Effector memory CD4-positive, alpha-beta T cell (primary cell): ENCODE measurements around the gene DISC1.

Source experiments
- DNase-seq, 3 donors: peaks; one replicate each; pipeline ENCODE4 v3.0.0-alpha.2; 2020
- H3K27ac ChIP-seq: 2 replicates; pipeline ENCODE4 v1.7.0; 2013; ENCODE audit warnings: mild to moderate bottlenecking, low read length, moderate library complexity; ENCODE audit not compliant: insufficient read depth, poor library complexity, severe bottlenecking
- H3K27me3 ChIP-seq: replicated peaks from 2 replicates; pipeline ENCODE4 v1.7.0; 2013; ENCODE audit warnings: mild to moderate bottlenecking, low read length; ENCODE audit not compliant: insufficient read depth, control insufficient read depth, poor library complexity, severe bottlenecking
- H3K36me3 ChIP-seq: 2 replicates; pipeline ENCODE4 v1.7.0; 2013; ENCODE audit warnings: mild to moderate bottlenecking, low read length, moderate library complexity; ENCODE audit not compliant: control insufficient read depth, insufficient read depth
- H3K4me1 ChIP-seq: 2 replicates; pipeline ENCODE4 v1.7.0; 2013; ENCODE audit warnings: low read length, mild to moderate bottlenecking; ENCODE audit not compliant: control insufficient read depth, insufficient read depth, poor library complexity, severe bottlenecking
- H3K4me3 ChIP-seq: 2 replicates; pipeline ENCODE4 v1.7.0; 2013; ENCODE audit warnings: low read length, low read depth, mild to moderate bottlenecking; ENCODE audit not compliant: insufficient read depth, poor library complexity, severe bottlenecking
- H3K9me3 ChIP-seq: 2 replicates; pipeline ENCODE4 v1.7.0; 2013; ENCODE audit warnings: mild to moderate bottlenecking, low read length, moderate library complexity; ENCODE audit not compliant: control insufficient read depth

The DISC1 gene

GRCh38 chr1:232062967-232063366 is 436.4 kb downstream of the DISC1 start:
- no peaks in the 10 kb centered on the region for H3K4me1 ChIP-seq
- DNase-seq = no peak
- H3K4me3 ChIP-seq = no peak overlapping the region
- H3K9me3 ChIP-seq = no peaks in the 10 kb centered on the region
- H3K27ac ChIP-seq = no peak overlapping the region
- H3K27me3 ChIP-seq = no peaks in the 10 kb centered on the region
- no peaks in the 10 kb centered on the region for H3K36me3 ChIP-seq

GRCh38 chr1:232066521-232066920 is 439.9 kb downstream of the DISC1 start:
- Histone ChIP-seq H3K4me1 (no peaks in the 10 kb centered on the region), H3K27me3 (no peaks in the 10 kb centered on the region), H3K36me3 (no peaks in the 10 kb centered on the region), H3K4me3 (no peak overlapping the region), H3K27ac (no peak overlapping the region), H3K9me3 (no peaks in the 10 kb centered on the region)
- DNase-seq = no peak

- H3K9me3 ChIP-seq = no peaks in the 10 kb centered on the region
- no peaks in the 10 kb centered on the region for H3K27me3 ChIP-seq
- no peak overlapping the region for H3K4me3 ChIP-seq
- H3K36me3 ChIP-seq = no peaks in the 10 kb centered on the region
- H3K27ac ChIP-seq = no peak overlapping the region
- DNase-seq = no peak
- no peaks in the 10 kb centered on the region for H3K4me1 ChIP-seq
Measured at GRCh38 chr1:232074265-232074664, 447.7 kb downstream of the DISC1 start.

GRCh38 chr1:232077809-232078208 is 451.2 kb downstream of the DISC1 start:
- no peak for DNase-seq
- Histone ChIP-seq H3K4me3 (no peak overlapping the region), H3K36me3 (no peaks in the 10 kb centered on the region), H3K9me3 (no peaks in the 10 kb centered on the region), H3K27ac (no peak overlapping the region), H3K4me1 (no peaks in the 10 kb centered on the region), H3K27me3 (no peaks in the 10 kb centered on the region)

- H3K36me3 ChIP-seq = no peaks in the 10 kb centered on the region
- no peak for DNase-seq
- H3K9me3 ChIP-seq = no peaks in the 10 kb centered on the region
- no peaks in the 10 kb centered on the region for H3K4me1 ChIP-seq
- no peaks in the 10 kb centered on the region for H3K27me3 ChIP-seq
- no peak overlapping the region for H3K4me3 ChIP-seq
- H3K27ac ChIP-seq = no peak overlapping the region
Measured at GRCh38 chr1:232084584-232085223, 458.1 kb downstream of the DISC1 start.

DNA sequence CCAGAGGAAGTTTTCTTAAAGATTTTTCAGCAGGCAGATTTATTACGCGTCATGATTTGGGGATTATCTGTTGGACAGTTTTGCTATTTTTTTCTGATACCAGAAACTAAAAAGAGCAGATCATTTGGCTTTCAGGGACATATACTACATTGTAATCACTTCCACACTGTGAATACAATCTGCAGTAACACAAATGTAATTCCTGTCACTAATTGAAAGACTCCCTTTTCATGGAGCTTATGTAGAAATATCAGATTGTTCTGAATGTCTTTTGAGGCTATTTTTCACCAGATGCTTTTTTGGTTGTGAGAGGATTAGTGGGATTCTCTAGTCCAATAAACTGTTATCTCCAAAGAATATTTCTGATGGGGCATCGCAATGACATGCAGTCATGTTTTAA is 464.2 kb downstream of the DISC1 start:
- DNase-seq = no peak
- Histone ChIP-seq H3K9me3 (no peaks in the 10 kb centered on the region), H3K4me3 (no peak overlapping the region), H3K4me1 (no peaks in the 10 kb centered on the region), H3K27me3 (no peaks in the 10 kb centered on the region), H3K36me3 (no peaks in the 10 kb centered on the region), H3K27ac (no peak overlapping the region)
